HG02852 (cell line): ENCODE results near the gene BCAS3.
"Not testable (repeated sequence)": the region's sequence is repeated elsewhere in the genome, so short reads cannot be mapped to it uniquely, and the experiment has no call there.

ENCODE experiments used
- ATAC-seq: cut with Tn5 transposase; IDR thresholded peaks from one replicate; pipeline ENCODE4 v1.9.1; 2021; ENCODE audit warnings: mild to moderate bottlenecking, moderate library complexity; ENCODE audit not compliant: unreplicated experiment

Gene BCAS3

GRCh38 chr17:60671482-60671881 is 6.2 kb upstream of the BCAS3 start:
- no peak for ATAC-seq

DNA sequence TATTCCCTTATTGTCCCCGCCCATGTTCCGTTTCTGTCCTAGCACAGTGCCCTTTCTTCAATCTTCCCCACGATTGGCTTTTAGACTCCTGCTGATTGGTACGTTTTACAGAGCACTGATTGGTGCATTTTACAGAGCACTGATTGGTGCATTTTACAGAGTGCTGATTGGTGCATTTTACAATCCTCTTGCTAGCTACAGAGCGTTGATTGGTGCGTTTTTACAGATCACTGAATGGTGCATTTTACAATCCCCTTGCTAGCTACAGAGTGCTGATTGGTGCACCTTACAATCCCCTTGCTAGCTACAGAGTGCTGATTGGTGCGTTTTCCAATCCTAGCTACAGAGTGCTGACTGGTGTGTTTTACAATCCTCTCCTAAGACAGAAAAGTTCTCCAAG is 3.0 kb upstream of the BCAS3 start:
- ATAC-seq = not testable (repeated sequence)

DNA sequence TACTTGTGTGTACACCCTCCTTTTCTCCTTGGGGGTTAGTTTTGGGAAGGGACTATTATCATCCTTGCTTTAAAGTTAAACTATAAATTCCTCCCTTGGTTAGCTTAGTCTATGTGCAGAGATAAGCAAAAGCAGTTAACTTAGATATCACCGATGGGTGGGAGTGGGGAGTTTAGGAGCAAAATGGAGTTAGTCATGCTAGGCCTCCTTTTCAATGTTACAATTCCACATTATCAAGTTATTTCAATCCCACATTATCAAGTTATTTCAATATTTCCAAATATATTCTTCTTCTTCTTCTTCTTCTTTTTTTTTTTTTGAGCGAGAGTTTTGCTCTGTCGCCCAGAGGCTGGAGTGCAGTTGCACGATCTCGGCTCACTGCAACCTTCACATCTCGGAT is 1.7 kb upstream of the BCAS3 start:
- no peak for ATAC-seq

- no peak for ATAC-seq
Measured at GRCh38 chr17:60676758-60677307, 818 bp upstream of the BCAS3 start.

GRCh38 chr17:60678118-60678444 is 430 bp downstream of the BCAS3 start:
- no peak for ATAC-seq

DNA sequence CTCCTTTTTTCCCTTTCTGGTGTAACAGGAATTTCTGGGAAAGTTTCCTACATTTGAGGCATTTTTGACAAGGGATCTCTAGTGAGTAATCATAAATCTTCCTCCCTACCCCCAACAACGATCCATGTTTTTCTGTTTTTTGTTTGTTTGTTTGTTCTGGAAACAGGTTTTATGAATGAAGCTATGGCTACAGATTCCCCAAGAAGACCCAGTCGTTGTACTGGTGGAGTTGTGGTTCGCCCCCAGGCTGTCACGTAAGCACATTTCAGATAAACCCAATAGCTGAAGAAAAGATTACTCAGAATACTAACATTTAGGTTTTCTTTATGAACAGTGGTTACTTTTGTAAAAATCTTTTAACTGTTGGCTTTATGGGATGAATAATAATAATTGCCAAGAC is 1.6 kb downstream of the BCAS3 start:
- no peak for ATAC-seq

GRCh38 chr17:60680754-60681153 is 3.1 kb downstream of the BCAS3 start:
- no peak for ATAC-seq

GRCh38 chr17:60685437-60685836 is 7.8 kb downstream of the BCAS3 start:
- ATAC-seq = no peak

- ATAC-seq = no peak
Measured at GRCh38 chr17:60695960-60696359, 18.3 kb downstream of the BCAS3 start.

DNA sequence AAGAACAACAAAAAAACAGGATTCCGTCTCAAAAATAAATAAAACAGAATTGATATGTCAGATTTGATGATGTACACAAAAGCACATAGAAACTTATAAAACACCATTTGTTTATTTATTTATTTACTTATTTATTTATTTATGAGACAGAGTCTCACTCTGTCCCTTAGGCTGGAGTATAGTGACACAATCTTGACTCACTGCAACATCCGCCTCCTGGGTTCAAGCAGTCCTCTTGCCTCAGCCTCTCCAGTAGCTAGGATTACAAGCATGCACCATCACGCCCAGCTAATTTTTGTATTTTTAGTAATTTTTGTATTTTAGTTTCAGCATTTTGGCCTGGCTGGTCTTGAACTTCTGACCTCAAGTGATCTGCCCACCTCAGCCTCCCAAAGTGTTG is 21.4 kb downstream of the BCAS3 start:
- ATAC-seq = no peak

- no peak for ATAC-seq
Measured at GRCh38 chr17:60704170-60704569, 26.5 kb downstream of the BCAS3 start.

DNA sequence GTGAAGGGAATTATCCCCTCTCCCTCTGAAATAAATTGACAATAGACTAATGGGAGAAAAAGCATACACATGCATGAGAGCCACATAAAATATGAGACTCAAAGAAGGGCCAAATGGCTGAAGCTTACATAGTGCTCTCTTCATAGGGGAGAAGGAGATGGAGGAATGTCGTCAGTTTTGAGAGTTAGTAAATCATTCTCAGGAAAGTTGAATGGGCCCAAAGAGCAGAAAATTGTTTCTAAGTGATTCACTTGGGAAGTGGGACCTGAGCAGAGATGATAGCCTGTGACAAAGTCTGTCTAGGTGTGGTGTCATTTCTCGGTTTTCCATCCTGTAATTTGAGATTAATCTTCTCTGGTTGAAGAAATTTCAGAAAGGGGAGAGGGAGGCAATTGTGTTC is 35.0 kb downstream of the BCAS3 start:
- no peak for ATAC-seq

DNA sequence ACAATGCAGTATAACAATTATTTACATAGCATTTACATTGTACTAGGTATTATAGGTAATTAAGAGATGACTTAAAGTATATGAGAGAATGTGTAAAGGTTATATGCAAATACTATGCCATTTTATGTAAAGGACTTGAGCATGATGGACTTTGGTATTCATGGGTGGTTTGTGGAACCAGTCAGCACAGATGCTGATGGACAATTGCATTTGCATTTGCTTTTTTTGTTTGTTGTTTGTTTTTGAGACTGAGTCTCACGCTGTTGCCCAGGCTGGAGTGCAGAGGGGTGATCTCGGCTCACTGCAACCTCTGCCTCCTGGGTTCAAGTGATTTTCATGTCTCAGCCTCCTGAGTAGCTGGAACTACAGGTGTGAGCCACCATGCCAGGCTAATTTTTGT is 36.0 kb downstream of the BCAS3 start:
- no peak for ATAC-seq

- ATAC-seq = no peak
Measured at GRCh38 chr17:60716766-60717165, 39.1 kb downstream of the BCAS3 start.

GRCh38 chr17:60717814-60718213 is 40.2 kb downstream of the BCAS3 start:
- no peak for ATAC-seq

GRCh38 chr17:60720763-60721531 is 43.3 kb downstream of the BCAS3 start:
- peak; percentile 48 for ATAC-seq

DNA sequence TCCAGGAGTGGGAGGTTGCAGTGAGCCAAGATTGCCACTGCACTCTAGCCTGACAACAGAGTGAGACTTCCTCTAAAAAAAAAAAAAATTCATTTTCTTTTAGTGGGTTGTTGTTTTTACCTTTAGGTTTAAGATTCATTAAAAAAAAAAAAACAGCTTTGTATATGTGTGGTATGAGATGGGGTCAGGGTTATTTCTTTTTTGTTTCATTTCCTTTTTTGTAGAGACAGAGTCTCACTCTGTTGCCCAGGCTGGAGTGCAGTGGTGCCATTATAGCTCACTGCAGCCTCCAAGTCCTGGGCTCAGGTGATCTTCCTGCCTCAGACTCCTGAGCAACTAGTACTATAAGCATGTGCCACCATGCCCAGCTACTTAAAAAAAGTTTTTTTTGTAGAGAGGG is 47.0 kb downstream of the BCAS3 start:
- peak; percentile 65 for ATAC-seq

- no peak for ATAC-seq
Measured at GRCh38 chr17:60729854-60730253, 52.2 kb downstream of the BCAS3 start.

- no peak for ATAC-seq
Measured at GRCh38 chr17:60730273-60730672, 52.6 kb downstream of the BCAS3 start.

- ATAC-seq = no peak
Measured at GRCh38 chr17:60738287-60738686, 60.6 kb downstream of the BCAS3 start.

- ATAC-seq = no peak
Measured at GRCh38 chr17:60740584-60740983, 62.9 kb downstream of the BCAS3 start.

DNA sequence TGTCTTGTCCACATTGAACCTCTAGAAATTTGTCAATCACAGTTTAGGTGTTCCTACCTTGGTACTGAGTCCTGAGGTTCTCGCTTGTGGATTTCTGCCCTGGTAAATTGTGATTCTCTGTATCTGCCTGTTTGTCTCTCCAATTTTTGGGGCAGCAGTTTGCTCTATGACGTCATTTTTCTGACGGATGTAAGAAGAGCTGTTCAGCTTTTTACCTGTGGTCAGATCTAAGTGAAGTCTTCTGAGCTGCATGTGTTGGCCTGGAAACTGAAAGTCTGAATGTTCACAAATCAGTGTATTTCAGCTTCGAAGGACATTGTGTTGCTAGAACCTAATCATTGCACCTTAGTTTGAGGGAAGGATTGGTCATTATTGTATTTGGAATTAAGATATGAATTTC is 63.4 kb downstream of the BCAS3 start:
- ATAC-seq = no peak

- no peak for ATAC-seq
Measured at GRCh38 chr17:60743282-60743681, 65.6 kb downstream of the BCAS3 start.
